ENCODE measurements around the gene CYP4A22.
A peak's percentile ranks its signal among the peaks of the same experiment; 100 is the strongest.
"Not testable (repeated sequence)": the region's sequence is repeated elsewhere in the genome, so short reads cannot be mapped to it uniquely, and the experiment has no call there.

The CYP4A22 gene

GRCh38 chr1:47157957-47158356, 20.7 kb downstream of the CYP4A22 start:
- DNase-seq (ENCODE audit: low read depth), result not testable (repeated sequence)

- DNase-seq (ENCODE audit: low read depth), result no peak
Measured at GRCh38 chr1:47160716-47161115, 23.5 kb downstream of the CYP4A22 start.

GRCh38 chr1:47161298-47162040, 24.2 kb downstream of the CYP4A22 start:
- DNase-seq (ENCODE audit: low read depth), result no peak

- no peak for DNase-seq (ENCODE audit: low read depth)
Measured at GRCh38 chr1:47164552-47164951, 27.3 kb downstream of the CYP4A22 start.

- DNase-seq (ENCODE audit: low read depth), result no peak
Measured at GRCh38 chr1:47172782-47173181, 35.5 kb downstream of the CYP4A22 start.

GRCh38 chr1:47174656-47175020, 37.4 kb downstream of the CYP4A22 start:
- DNase-seq (ENCODE audit: low read depth), result no peak

- DNase-seq (ENCODE audit: low read depth), result peak; percentile 20
Measured at GRCh38 chr1:47175227-47175934, 38.1 kb downstream of the CYP4A22 start.

- no peak for DNase-seq (ENCODE audit: low read depth)
Measured at GRCh38 chr1:47178020-47178419, 40.8 kb downstream of the CYP4A22 start.

- no peak for DNase-seq (ENCODE audit: low read depth)
Measured at GRCh38 chr1:47178654-47179016, 41.4 kb downstream of the CYP4A22 start.

- peak; percentile 39 for DNase-seq (ENCODE audit: low read depth)
Measured at GRCh38 chr1:47179017-47179987, 42.1 kb downstream of the CYP4A22 start.

- DNase-seq (ENCODE audit: low read depth), result no peak
Measured at GRCh38 chr1:47179988-47180563, 42.8 kb downstream of the CYP4A22 start.

GRCh38 chr1:47180603-47181094, 43.4 kb downstream of the CYP4A22 start:
- no peak for DNase-seq (ENCODE audit: low read depth)

GRCh38 chr1:47181095-47181954, 44.1 kb downstream of the CYP4A22 start:
- no peak for DNase-seq (ENCODE audit: low read depth)

GRCh38 chr1:47181955-47182675, 44.9 kb downstream of the CYP4A22 start:
- DNase-seq (ENCODE audit: low read depth), result no peak

- DNase-seq (ENCODE audit: low read depth), result no peak
Measured at GRCh38 chr1:47182676-47183235, 45.5 kb downstream of the CYP4A22 start.

GRCh38 chr1:47183308-47184089, 46.3 kb downstream of the CYP4A22 start:
- no peak for DNase-seq (ENCODE audit: low read depth)

- DNase-seq (ENCODE audit: low read depth), result no peak
Measured at GRCh38 chr1:47184090-47184821, 47.0 kb downstream of the CYP4A22 start.
